Measurements from ENCODE around the gene CCDC24. TPM values are rescaled to one million over a fixed set of nuclear protein-coding genes. Genes with fewer than 3 reads are reported as not detected.

CCDC24 gene
- total RNA-seq, 1 experiment from 2014 or later = 5.2 TPM

- Mint-ChIP-seq H3K4me3 (ENCODE audit: unreplicated experiment) (no peak overlapping the region), H3K9me3 (ENCODE audit: unreplicated experiment) (no peaks in the 10 kb centered on the region), H3K4me1 (ENCODE audit: low read depth, unreplicated experiment) (peaks cover 23% of the 10 kb centered on the region), H3K36me3 (ENCODE audit: insufficient read depth, unreplicated experiment) (peaks cover 14% of the 10 kb centered on the region), H3K27me3 (ENCODE audit: insufficient read depth, unreplicated experiment) (no peaks in the 10 kb centered on the region), H3K27ac (ENCODE audit: unreplicated experiment) (peak overlapping the region; percentile 43)
- Histone ChIP-seq H3K4me1 (peaks cover 12% of the 10 kb centered on the region; the same call in 1 of the 2 replicates), H3K36me3 (ENCODE audit: control insufficient read depth, insufficient read depth, low read length) (no peaks in the 10 kb centered on the region; the same call in 1 of the 2 replicates), H3K9me3 (no peaks in the 10 kb centered on the region), H3K27me3 (replicated peaks; ENCODE audit: control insufficient read depth, insufficient read depth, low read length) (no peaks in the 10 kb centered on the region), H3K4me3 (ENCODE audit: low read depth, low read length) (no peak overlapping the region)
- no peak for TF ChIP-seq CTCF (IDR thresholded peaks at IDR 0.05; ENCODE audit: insufficient read depth in 1 of 2, low read depth in 1 of 2, low read length in 1 of 2, severe bottlenecking in 1 of 2, unreplicated experiment in 1 of 2)
- POLR2A ChIA-PET = no interaction called here
- DNase-seq = no peak
- no TSS peak for BruUV-seq (replicated peaks)
- intact Hi-C loops (cut with micrococcal nuclease; ENCODE audit: unreplicated experiment) = no loop called here
- CTCF ChIA-PET = no interaction called here
These were observed 5.3 kb upstream of the CCDC24 start for GRCh38 chr1:43985984-43986595.

- Histone ChIP-seq H3K4me3 (ENCODE audit: low read depth, low read length) (no peak overlapping the region), H3K27me3 (replicated peaks; ENCODE audit: control insufficient read depth, insufficient read depth, low read length) (no peaks in the 10 kb centered on the region), H3K4me1 (peaks cover 13% of the 10 kb centered on the region; the same call in 1 of the 2 replicates), H3K9me3 (no peaks in the 10 kb centered on the region), H3K36me3 (ENCODE audit: control insufficient read depth, insufficient read depth, low read length) (no peaks in the 10 kb centered on the region; the same call in 1 of the 2 replicates)
- H3K4me3 Mint-ChIP-seq (ENCODE audit: unreplicated experiment) = no peak overlapping the region
- intact Hi-C loops (cut with micrococcal nuclease; ENCODE audit: unreplicated experiment) = no loop called here
- no TSS peak for BruUV-seq (replicated peaks)
- ChIA-PET POLR2A (no interaction called here), CTCF (no interaction called here)
- H3K4me1 Mint-ChIP-seq (ENCODE audit: low read depth, unreplicated experiment) = peaks cover 23% of the 10 kb centered on the region
- H3K36me3 Mint-ChIP-seq (ENCODE audit: insufficient read depth, unreplicated experiment) = peaks cover 19% of the 10 kb centered on the region
- DNase-seq = no peak
- H3K27ac Mint-ChIP-seq (ENCODE audit: unreplicated experiment) = peak overlapping the region; percentile 43
- no peaks in the 10 kb centered on the region for H3K9me3 Mint-ChIP-seq (ENCODE audit: unreplicated experiment)
- H3K27me3 Mint-ChIP-seq (ENCODE audit: insufficient read depth, unreplicated experiment) = no peaks in the 10 kb centered on the region
- no peak for TF ChIP-seq CTCF (IDR thresholded peaks at IDR 0.05; ENCODE audit: insufficient read depth in 1 of 2, low read depth in 1 of 2, low read length in 1 of 2, severe bottlenecking in 1 of 2, unreplicated experiment in 1 of 2)
These were observed 4.7 kb upstream of the CCDC24 start for GRCh38 chr1:43986712-43987111.

- H3K4me3 Mint-ChIP-seq (ENCODE audit: unreplicated experiment) = no peak overlapping the region
- H3K27me3 Mint-ChIP-seq (ENCODE audit: insufficient read depth, unreplicated experiment) = no peaks in the 10 kb centered on the region
- TF ChIP-seq CTCF (IDR thresholded peaks at IDR 0.05; ENCODE audit: insufficient read depth in 1 of 2, low read depth in 1 of 2, low read length in 1 of 2, severe bottlenecking in 1 of 2, unreplicated experiment in 1 of 2) = no peak
- peak overlapping the region; percentile 27 for H3K27ac Mint-ChIP-seq (ENCODE audit: unreplicated experiment)
- H3K9me3 Mint-ChIP-seq (ENCODE audit: unreplicated experiment) = no peaks in the 10 kb centered on the region
- Histone ChIP-seq H3K36me3 (ENCODE audit: control insufficient read depth, insufficient read depth, low read length) (no peaks in the 10 kb centered on the region; the same call in 1 of the 2 replicates), H3K27me3 (replicated peaks; ENCODE audit: control insufficient read depth, insufficient read depth, low read length) (no peaks in the 10 kb centered on the region), H3K4me1 (peaks cover 13% of the 10 kb centered on the region; the same call in 1 of the 2 replicates), H3K4me3 (ENCODE audit: low read depth, low read length) (no peak overlapping the region), H3K9me3 (no peaks in the 10 kb centered on the region)
- no peak for DNase-seq
- CTCF ChIA-PET = no interaction called here
- intact Hi-C loops (cut with micrococcal nuclease; ENCODE audit: unreplicated experiment) = no loop called here
- H3K4me1 Mint-ChIP-seq (ENCODE audit: low read depth, unreplicated experiment) = peaks cover 23% of the 10 kb centered on the region
- peaks cover 26% of the 10 kb centered on the region for H3K36me3 Mint-ChIP-seq (ENCODE audit: insufficient read depth, unreplicated experiment)
- no TSS peak for BruUV-seq (replicated peaks)
- POLR2A ChIA-PET = no interaction called here
These were observed 4.1 kb upstream of the CCDC24 start for GRCh38 chr1:43987159-43987902.

Data from Caco-2 (cell line).